OCI-LY1 (cell line): ENCODE data around the gene MXI1.

ENCODE experiments used
- EZH2 ChIP-seq: fragments of 200-600 bp; sonication (generic), shearing (Covaris generic); IDR thresholded peaks from 2 replicates; pipeline ENCODE4 v1.8.0; 2017; ENCODE audit warnings: borderline replicate concordance, mixed run types, mild to moderate bottlenecking, antibody characterized with exemption, low read length, moderate library complexity, mixed read lengths
- TF ChIP-seq, protein P1 (sequence below): fragments of 200-600 bp; sonication (generic), shearing (Covaris generic); IDR thresholded peaks from 2 replicates; pipeline ENCODE4 v1.5.1; 2017; ENCODE audit warnings: mild to moderate bottlenecking, antibody characterized with exemption, low read length, moderate library complexity, mixed read lengths

DNA sequence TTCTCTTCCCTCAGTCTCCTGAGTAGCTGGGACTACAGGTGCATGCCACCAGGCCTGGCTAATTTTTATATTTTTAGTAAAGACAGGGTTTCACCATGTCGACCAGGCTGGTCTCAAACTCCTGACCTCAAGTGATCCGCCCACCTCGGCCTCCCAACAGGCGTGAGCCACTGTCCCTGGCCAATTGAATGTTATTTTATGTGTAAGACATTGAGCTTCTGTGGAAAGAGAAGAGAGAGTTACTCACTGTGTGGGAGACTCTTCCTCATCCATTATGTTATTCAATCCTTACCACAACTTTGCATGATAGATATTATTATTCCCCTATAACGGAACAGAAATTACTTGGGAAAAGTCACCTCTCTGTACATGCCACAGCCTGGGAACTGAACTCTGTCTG is 32.6 kb upstream of the MXI1 start:
- TF ChIP-seq, protein P1, sequence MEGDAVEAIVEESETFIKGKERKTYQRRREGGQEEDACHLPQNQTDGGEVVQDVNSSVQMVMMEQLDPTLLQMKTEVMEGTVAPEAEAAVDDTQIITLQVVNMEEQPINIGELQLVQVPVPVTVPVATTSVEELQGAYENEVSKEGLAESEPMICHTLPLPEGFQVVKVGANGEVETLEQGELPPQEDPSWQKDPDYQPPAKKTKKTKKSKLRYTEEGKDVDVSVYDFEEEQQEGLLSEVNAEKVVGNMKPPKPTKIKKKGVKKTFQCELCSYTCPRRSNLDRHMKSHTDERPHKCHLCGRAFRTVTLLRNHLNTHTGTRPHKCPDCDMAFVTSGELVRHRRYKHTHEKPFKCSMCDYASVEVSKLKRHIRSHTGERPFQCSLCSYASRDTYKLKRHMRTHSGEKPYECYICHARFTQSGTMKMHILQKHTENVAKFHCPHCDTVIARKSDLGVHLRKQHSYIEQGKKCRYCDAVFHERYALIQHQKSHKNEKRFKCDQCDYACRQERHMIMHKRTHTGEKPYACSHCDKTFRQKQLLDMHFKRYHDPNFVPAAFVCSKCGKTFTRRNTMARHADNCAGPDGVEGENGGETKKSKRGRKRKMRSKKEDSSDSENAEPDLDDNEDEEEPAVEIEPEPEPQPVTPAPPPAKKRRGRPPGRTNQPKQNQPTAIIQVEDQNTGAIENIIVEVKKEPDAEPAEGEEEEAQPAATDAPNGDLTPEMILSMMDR, result no peak
- no peak for TF ChIP-seq EZH2
